SU-DHL-6 (cell line): ENCODE data around the gene KLF13.

Source experiments
- H2AFZ ChIP-seq: fragments of 200-600 bp; sonication (generic); 2 replicates; pipeline ENCODE4 v1.6.1; 2014; ENCODE audit warnings: low read depth, mild to moderate bottlenecking, moderate library complexity, mixed read lengths, antibody characterized with exemption, low read length; ENCODE audit not compliant: severe bottlenecking
- H3F3A ChIP-seq: fragments of 200-600 bp; shearing (Covaris generic); 2 replicates; pipeline ENCODE4 v1.6.0; 2016; ENCODE audit warnings: antibody characterized with exemption, mild to moderate bottlenecking; ENCODE audit not compliant: insufficient read depth
- H3K27ac ChIP-seq: fragments of 200-600 bp; sonication (generic); 2 replicates; pipeline ENCODE4 v1.5.1; 2016; ENCODE audit warnings: low read depth, mild to moderate bottlenecking, low read length, moderate library complexity, mixed read lengths
- H3K27me3 ChIP-seq: fragments of 200-600 bp; sonication (generic), shearing (Covaris generic); 2 replicates; pipeline ENCODE4 v1.6.0; 2014; ENCODE audit warnings: mild to moderate bottlenecking, low read length
- H3K36me3 ChIP-seq: fragments of 200-600 bp; sonication (generic); 2 replicates; pipeline ENCODE4 v1.6.1; 2014; ENCODE audit warnings: mild to moderate bottlenecking, low read length, mixed read lengths
- H3K4me2 ChIP-seq: fragments of 300-600, 200-600 bp; shearing (Covaris generic), sonication (generic); 2 replicates; pipeline ENCODE4 v1.6.0; 2014; ENCODE audit warnings: low read length, low read depth, mild to moderate bottlenecking; ENCODE audit not compliant: poor library complexity, severe bottlenecking
- H3K4me3 ChIP-seq: fragments of 200-600 bp; sonication (generic); 2 replicates; pipeline ENCODE4 v1.5.1; 2014; ENCODE audit warnings: antibody characterized with exemption, low read length, mild to moderate bottlenecking, mixed read lengths; ENCODE audit not compliant: insufficient read depth, poor library complexity, severe bottlenecking
- H3K79me2 ChIP-seq: fragments of 200-600 bp; sonication (generic); 2 replicates; pipeline ENCODE4 v1.6.1; 2014; ENCODE audit warnings: mild to moderate bottlenecking, low read length, moderate library complexity; ENCODE audit not compliant: insufficient read depth
- H3K9ac ChIP-seq: fragments of 200-600 bp; sonication (generic); 2 replicates; pipeline ENCODE4 v1.7.0; 2014; ENCODE audit warnings: mild to moderate bottlenecking, low read length
- H3K9me2 ChIP-seq: fragments of 200-600 bp; sonication (generic); replicated peaks from 2 replicates; pipeline ENCODE4 v1.6.1; 2014; ENCODE audit warnings: low read length; ENCODE audit not compliant: insufficient read depth
- H3K9me3 ChIP-seq: fragments of 200-600 bp; sonication (generic); 2 replicates; pipeline ENCODE4 v1.6.1; 2014; ENCODE audit warnings: low read length, mixed read lengths; ENCODE audit not compliant: insufficient read depth
- H4K20me1 ChIP-seq: fragments of 200-600 bp; sonication (generic); 2 replicates; pipeline ENCODE4 v1.6.1; 2014; ENCODE audit warnings: low read depth, mild to moderate bottlenecking, antibody characterized with exemption, low read length, moderate library complexity, mixed read lengths
- EZH2phosphoT487 ChIP-seq: fragments of 200-600 bp; sonication (generic), shearing (Covaris generic); conservative IDR thresholded peaks from 2 replicates; pipeline ENCODE4 v1.6.1; 2018; ENCODE audit warnings: mild to moderate bottlenecking, antibody characterized with exemption, low read length, moderate library complexity, mixed read lengths
- TF ChIP-seq, protein P1 (sequence below): fragments of 200-600 bp; sonication (generic); IDR thresholded peaks from one replicate; pipeline ENCODE4 v1.5.1; 2017; ENCODE audit warnings: antibody characterized with exemption, mild to moderate bottlenecking, low read length, moderate library complexity; ENCODE audit not compliant: insufficient read depth, poor library complexity, severe bottlenecking

Gene KLF13

DNA sequence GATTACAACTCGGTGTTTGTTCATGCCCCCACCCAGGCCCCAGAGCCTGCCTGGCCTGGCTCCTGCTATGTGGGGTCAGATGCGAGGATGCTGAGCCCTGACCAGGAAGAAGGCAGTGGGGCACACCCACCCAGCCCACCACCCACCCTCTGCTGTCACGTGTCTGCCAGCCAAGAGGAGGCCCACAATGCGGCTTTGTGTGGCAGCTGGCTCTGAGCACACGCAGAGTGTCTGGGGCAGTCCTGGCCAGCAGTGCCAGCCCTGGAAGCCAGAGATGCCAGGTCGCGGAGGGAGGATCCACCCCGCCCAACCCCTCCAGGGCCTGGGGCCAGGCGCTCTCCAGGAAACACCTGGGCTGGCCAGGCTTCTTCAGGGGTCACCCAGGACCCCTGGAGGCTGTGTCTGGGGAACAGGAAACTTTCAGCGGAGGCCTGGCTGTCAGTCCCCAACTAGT lies 26.4 kb upstream of the KLF13 start:
- Histone ChIP-seq H3F3A (no peaks in the 10 kb centered on the region), H3K27me3 (no peaks in the 10 kb centered on the region), H3K27ac (no peak overlapping the region), H3K4me2 (no peak overlapping the region), H3K36me3 (no peaks in the 10 kb centered on the region), H3K9ac (no peak overlapping the region), H3K9me2 (no peaks in the 10 kb centered on the region), H3K4me3 (no peak overlapping the region), H2AFZ (no peak overlapping the region), H3K9me3 (no peaks in the 10 kb centered on the region), H4K20me1 (no peaks in the 10 kb centered on the region), H3K79me2 (no peaks in the 10 kb centered on the region)
- TF ChIP-seq, protein P1, sequence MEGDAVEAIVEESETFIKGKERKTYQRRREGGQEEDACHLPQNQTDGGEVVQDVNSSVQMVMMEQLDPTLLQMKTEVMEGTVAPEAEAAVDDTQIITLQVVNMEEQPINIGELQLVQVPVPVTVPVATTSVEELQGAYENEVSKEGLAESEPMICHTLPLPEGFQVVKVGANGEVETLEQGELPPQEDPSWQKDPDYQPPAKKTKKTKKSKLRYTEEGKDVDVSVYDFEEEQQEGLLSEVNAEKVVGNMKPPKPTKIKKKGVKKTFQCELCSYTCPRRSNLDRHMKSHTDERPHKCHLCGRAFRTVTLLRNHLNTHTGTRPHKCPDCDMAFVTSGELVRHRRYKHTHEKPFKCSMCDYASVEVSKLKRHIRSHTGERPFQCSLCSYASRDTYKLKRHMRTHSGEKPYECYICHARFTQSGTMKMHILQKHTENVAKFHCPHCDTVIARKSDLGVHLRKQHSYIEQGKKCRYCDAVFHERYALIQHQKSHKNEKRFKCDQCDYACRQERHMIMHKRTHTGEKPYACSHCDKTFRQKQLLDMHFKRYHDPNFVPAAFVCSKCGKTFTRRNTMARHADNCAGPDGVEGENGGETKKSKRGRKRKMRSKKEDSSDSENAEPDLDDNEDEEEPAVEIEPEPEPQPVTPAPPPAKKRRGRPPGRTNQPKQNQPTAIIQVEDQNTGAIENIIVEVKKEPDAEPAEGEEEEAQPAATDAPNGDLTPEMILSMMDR = no peak
- no peak for TF ChIP-seq EZH2phosphoT487

DNA sequence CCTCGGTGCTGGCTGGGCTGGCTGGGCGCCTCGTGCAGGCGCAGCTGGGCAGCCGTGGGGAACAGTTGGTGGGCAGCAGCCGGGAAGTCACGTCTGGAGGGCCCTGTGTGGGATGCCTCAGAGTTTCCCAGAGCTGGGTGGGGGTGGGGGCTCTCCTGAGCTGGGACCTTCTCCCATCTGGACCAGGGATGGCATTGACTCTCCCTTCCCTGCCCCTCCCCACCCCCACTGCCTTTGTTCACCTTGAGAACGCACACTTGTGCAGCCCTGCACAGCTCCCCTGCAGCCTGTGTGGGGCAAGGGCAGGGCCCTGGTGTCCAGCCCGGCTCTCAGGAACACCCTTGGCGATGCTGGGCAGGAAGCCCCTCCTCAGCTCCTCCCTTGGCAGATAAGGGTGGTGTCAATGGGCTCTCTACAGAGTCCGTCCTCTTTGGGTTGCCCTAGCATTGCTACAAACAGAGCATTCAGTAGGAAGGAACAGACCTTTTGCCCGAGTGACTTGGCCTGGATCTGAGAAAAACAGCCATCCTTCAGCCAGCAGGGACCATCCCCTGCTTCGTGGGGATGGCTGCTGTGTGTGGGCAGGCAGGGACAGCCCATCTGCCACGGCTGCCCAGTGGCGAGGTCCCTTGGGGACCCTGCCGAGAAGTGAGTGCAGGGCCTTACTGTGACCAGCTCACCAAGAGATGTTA lies 25.5 kb upstream of the KLF13 start:
- Histone ChIP-seq H3K27me3 (no peaks in the 10 kb centered on the region), H3K9ac (no peak overlapping the region), H3K79me2 (no peaks in the 10 kb centered on the region), H3K27ac (no peak overlapping the region), H3K9me3 (no peaks in the 10 kb centered on the region), H3F3A (no peaks in the 10 kb centered on the region), H4K20me1 (no peaks in the 10 kb centered on the region), H3K36me3 (no peaks in the 10 kb centered on the region), H3K4me2 (no peak overlapping the region), H3K4me3 (no peak overlapping the region), H3K9me2 (no peaks in the 10 kb centered on the region), H2AFZ (no peak overlapping the region)
- TF ChIP-seq EZH2phosphoT487 = no peak
- TF ChIP-seq, protein P1 = no peak

DNA sequence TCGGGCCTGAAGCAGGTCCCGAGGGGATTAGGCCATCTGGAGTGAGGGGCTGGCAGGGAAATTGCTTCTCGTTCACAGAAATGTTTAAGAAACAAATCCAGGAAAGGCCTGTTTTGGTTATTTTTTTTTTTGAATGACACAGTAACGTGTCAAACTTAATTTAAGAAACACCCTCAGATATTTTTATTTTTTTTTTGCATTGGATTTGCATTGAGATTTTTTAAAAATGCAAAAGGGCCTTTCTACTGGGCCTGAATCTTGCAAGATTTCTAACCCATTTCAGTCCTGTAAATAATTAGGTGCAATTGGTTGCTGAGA lies 25.0 kb upstream of the KLF13 start:
- no peaks in the 10 kb centered on the region for H3K36me3 ChIP-seq
- H3K27ac ChIP-seq = no peak overlapping the region
- H3K79me2 ChIP-seq = no peaks in the 10 kb centered on the region
- no peaks in the 10 kb centered on the region for H3K9me3 ChIP-seq
- H3K9ac ChIP-seq = no peak overlapping the region
- no peaks in the 10 kb centered on the region for H4K20me1 ChIP-seq
- H3K9me2 ChIP-seq = no peaks in the 10 kb centered on the region
- no peak overlapping the region for H3K4me3 ChIP-seq
- H3K27me3 ChIP-seq = no peaks in the 10 kb centered on the region
- H3F3A ChIP-seq = no peaks in the 10 kb centered on the region
- TF ChIP-seq EZH2phosphoT487 = no peak
- TF ChIP-seq, protein P1 = no peak
- no peak overlapping the region for H2AFZ ChIP-seq
- peak overlapping the region; percentile 1 for H3K4me2 ChIP-seq
